GM18511 (cell line): ENCODE measurements around the gene ACAD8.
"Not testable (repeated sequence)": the region's sequence is repeated elsewhere in the genome, so short reads cannot be mapped to it uniquely, and the experiment has no call there.

Experiments used
- ATAC-seq: cut with Tn5 transposase; IDR thresholded peaks from one replicate; pipeline ENCODE4 v1.9.1; 2021; ENCODE audit warnings: mild to moderate bottlenecking, moderate library complexity; ENCODE audit not compliant: unreplicated experiment

ACAD8 gene

DNA sequence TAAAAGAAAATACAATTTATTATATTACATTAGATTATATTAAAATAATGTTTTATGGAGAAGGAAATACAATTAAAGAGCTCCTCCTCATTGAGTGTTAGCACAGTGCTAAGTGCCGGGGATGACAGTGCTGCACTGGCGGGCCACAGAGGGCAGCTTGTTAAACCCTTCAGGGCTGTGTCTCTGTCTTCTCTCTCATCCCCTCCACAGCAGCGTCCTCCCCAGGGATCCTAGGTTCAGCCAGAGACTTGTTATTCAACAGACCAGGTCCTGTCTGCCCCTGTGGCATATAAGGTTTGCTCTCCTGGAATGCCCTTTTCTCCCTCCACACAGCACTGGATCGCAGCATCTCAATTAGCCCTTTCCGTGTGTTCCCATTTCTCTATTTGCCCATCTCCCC, 14.4 kb upstream of the ACAD8 start:
- ATAC-seq = no peak

DNA sequence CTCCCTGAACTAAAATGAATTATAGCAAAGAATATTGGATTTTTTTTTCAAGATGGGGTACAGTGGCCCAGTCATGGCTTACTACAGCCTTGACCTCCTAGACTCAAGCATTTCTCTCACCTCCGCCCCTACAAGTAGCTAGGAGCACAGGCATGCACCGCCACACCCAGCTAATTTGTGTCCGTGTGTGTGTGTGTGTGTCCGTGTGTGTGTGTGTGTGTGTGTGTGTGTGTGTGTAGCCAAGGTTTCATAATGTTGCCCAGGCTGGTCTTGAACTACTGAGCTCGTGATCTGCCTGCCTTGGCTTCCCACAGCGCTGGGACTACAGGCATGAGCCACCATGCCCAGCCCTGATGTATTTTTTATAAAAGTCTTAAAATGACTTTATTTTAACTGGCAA, 12.8 kb upstream of the ACAD8 start:
- ATAC-seq = no peak

DNA sequence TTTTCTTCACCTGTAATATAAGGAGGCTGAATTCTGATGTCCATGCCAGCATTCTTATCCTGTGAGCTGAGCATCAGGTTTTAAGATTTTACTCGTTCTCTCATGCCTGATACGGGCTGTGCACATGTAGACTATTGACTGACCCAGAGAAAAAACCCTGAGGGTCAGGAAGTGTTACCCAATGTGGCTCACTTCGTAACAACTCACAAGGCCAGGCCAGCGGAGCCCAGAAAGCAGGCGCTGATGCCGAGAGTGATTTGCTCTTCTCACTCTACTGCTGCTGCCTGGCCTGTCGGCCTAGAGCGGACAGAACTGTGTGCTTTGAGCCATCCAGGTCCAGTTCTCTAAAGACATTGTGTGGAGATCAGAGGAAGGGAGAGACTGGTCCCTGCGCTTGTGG, 11.0 kb upstream of the ACAD8 start:
- ATAC-seq = no peak

DNA sequence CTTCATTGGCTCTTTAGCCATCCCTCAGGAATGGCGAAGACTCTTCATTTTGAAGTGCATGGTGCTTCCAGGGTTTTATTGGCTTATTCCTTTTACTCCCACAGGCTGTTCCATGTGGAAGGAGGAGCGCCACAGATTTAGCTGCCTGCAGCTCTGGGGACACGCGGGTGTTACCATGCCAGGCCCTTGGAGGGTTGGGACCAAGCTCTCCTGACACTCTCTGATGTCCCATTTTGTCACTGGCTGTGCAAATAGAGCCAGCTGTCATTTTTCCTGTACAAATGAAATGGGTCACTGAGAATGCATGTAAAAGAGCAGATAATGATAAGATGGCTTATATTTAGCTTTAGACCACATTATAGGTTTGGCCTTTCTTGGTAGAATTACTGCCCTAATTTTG, 9.5 kb upstream of the ACAD8 start:
- ATAC-seq = no peak

DNA sequence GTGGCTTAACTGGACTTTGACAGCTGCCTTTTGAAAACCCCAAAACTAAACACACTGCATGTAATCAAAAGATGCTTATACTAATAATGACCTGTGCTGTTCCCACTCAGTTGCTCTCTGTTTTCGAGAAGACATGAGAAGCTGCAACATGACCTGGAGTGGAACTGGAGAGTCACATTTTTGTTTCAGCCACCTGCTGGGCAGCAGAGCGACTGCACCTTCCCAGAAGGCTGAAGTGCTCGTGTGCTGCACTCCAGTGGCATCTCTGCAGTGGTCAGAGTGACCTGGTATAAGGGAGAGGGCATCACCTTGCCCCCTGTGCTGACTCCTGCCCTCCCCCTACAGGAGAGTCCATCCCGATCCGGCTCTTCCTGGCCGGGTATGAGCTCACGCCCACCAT, 8.8 kb upstream of the ACAD8 start:
- ATAC-seq = peak; percentile 89

DNA sequence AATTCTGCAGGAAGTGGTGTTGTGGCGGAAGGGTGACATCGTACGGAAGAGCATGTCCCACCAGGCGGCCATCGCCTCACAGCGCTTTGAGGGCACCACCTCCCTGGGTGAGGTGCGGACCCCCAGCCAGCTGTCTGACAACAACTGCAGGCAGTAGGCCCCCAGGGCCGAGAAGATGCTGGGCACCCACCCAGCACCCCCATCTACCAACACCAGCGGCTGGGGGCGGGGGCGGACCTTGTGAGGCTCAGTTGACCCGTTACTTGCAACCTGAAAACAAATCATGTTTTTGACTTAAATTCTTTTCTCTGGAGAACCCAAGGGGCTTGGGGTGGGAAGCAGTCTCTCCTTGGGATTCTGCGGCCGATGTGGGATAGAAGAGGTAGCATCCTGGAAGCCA, 7.9 kb upstream of the ACAD8 start:
- no peak for ATAC-seq

DNA sequence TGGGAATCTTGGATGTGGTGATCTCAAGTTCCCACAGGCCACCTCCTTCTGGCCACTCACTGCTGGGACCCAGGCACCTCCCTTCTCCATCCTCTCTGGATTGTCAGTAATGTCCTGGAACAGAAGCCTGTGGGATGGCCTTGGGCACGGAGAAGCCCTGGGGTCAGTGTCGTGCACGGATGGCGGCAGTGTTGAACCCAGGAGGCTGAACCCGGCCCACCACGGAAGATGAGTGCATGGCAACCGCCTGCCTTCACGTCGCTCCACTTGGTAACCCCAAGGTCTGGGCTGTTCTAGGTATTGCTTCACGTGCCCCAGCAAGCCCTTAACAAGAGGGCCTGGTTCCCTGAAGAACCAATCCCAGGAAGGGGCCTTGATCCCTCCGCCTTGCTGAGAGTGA, 7.3 kb upstream of the ACAD8 start:
- ATAC-seq = no peak

DNA sequence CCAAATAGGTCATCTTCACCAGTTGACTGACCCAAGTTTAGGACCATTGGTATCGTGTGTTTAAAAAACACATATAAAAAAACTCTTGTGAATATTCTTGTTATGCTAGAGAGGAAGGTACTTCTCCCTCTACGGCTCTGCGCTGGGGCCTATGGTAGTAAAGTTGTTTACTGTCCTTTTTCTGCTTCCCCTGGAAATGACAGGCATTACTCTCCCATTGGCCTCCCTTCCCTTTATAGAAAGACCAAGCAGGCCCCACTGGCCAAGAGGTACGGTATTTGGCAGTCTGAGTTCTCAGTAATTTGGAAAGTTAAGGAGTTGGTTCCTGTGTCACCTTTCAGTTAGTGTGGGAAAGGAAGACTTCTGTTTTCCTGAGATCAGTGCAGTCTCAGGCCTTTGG, 6.7 kb upstream of the ACAD8 start:
- ATAC-seq = no peak

DNA sequence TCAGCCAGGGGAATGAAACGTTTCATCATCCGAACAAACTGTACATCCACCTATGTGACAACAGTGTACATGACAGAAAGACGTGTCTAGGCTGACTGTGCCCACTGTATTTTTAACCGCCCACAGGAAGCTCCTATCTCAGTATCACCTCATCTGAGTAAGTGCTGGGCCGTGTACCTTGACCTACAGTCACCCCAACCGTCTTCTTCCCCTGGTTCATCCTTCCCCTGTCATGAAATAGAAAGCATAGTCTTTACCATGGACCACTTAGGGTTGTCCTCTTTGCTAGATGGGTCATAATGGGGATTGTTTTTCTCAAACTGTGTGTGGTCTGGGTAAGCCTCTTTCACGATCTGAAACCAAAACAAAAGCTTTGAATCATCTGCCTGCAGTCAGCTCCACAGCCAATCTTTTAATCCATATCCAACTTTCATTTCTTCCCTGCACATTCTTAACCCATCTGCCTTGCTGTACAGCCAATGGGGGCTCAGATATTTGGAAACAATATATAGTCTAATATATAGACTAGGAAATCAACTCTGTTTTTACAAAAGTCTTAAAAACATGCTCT, 4.4 kb upstream of the ACAD8 start:
- no peak for ATAC-seq

DNA sequence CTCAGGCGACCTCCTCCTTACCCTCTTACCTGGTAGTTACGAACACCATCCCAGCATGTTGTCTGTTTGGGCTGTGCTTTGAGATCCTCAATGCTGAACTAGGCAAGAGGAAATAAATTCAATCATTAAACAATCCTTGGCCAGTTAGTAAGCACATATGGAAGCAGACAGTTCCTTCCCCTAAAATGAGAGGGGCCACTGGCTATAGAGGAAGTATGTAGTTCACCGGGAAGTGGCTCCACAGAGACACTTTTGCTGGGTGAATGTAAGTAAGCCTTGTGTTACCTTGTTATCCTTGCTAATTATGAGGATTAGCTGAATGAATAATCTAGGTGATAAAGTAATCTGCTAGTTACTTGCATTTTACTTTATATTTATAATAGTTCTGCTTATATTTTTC, 3.1 kb upstream of the ACAD8 start:
- ATAC-seq = no peak

DNA sequence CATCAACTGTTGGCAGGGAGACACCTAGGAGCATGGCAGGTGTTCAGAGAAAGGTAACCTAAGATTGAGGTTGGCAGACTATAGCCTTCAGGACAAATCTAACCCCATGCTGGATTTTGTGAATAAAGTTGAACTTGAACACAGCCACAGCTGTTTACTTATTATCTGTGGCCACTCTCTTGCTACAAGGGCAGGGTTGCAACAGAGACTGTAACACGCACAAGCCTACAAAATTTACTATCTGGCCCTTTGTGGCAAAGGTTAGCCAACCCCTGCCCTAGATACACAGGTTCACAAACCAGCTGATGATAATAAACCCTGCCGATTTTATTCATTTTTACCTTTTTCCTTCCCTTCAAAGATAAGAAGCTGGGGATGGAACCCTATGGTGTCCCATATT, 2.7 kb upstream of the ACAD8 start:
- ATAC-seq = no peak

DNA sequence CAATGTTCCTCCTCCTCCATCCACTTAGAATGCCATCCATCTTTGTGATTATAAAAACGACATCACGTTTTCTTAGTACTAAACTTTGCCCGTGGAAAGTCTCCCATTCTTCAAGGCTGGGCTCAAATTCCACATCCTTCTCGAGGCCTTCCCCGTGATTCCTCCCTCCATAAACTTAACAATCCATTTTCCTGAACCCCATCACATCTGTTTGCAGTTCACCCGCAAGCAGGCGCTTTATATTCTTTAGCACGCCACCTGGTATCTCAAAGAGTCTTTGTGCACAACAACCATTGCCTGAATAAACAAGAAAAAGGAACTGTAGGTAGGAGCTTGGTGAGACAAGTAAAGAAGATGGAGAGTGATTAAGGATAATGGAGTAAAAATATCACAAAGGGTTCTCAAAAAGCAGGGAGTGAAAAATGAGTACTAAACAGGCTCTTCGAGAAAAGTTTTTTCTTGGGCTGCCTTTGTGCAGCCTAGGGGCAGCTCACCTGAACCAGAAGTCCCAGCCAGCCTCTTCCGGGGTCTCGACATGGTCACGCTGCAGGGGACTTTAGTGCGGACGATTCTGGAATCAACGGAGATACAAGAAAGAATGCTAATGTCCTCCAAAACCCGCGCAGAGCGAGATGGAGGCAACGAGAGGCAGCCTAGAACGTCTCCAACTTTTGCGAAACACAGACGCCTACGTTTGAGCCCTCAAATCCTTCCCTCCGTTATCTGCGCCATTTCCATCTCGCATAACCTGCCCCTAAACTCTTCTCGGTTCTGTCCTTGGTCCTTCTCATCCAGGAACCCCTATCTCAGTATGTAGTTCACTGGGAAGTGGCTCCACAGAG, 801 bp upstream of the ACAD8 start:
- peak; percentile 42 for ATAC-seq

DNA sequence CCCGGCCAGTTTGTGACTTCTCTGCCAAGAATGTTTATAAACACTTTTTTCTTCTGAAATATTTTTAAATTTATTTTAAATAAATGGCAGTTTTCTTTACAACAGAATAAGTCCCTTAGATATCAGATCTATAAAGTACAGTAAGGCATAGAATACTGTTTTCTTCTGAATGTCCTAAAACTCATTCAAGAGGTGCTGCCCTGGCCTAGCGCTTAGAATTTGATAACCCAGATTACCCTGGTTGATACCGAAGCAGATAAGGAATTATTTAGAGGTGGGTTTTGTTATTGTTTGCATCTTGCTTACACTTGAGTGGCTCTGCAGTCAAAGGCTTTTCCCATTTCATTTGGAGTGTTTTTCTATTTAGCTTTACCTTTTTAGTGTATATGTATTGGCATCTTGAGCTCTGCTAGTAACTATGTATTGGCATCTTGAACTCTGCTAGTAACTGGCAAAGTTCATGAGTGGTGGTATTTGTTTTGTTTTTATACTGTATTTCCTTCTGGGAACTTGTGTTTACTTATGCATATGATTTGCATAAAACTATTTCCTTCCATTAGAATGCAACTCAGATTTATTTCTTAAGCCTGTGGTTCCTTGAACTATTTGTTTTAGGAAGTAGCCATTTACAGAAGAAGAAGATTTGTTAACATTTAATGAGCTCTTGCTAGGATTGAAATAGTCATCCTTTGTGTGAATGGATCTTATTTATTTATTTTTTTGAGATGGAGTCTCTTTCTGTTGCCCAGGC, 1.2 kb downstream of the ACAD8 start:
- no peak for ATAC-seq

DNA sequence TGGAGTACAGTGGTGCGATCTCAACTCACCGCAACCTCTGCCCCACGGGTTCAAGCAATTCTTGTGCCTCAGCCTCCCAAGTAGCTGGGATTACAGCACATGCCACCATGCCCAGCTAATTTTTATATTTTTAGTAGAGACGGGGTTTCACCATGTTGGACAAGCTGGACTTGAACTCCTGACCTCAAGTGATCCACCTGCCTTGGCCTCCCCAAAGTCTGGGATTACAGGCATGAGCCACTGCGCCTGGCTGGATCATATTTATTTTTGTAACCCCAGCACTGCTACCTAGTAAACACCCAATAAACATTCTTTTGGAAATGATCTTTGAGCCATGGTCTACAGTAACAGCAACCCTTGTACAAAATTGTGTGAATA, 1.8 kb downstream of the ACAD8 start:
- not testable (repeated sequence) for ATAC-seq

DNA sequence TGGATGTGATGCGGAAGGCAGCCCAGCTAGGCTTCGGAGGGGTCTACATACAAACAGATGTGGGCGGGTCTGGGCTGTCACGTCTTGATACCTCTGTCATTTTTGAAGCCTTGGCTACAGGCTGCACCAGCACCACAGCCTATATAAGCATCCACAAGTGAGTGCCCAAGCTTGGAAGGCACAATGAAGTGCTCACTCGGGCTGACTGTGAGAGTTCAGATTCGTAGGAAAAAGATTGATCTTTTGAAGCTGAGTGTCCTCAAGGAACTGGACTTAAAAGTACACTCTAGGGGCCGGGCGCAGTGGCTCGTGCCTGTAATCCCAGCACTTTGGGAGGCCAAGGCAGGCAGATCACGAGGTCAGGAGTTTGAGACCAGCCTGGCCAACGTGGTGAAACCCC, 3.7 kb downstream of the ACAD8 start:
- no peak for ATAC-seq

DNA sequence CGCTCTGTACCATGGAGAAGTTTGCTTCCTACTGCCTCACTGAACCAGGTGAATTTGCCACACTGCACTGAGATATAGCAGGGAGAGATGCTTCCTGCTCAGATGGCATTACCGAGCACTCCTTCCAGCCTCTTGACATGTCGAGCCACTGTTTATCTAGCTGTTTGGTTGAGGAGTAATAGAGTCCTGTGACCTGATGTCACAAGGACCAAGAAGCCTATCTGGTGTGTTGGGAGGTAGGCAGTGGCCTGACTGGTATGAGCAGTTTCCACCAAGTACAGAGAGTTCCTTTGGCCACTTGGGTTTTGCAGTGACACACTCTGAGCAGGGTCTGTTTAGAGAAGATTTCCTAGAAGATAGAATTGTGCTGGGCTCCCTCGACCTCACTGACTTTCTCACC, 5.2 kb downstream of the ACAD8 start:
- ATAC-seq = no peak

DNA sequence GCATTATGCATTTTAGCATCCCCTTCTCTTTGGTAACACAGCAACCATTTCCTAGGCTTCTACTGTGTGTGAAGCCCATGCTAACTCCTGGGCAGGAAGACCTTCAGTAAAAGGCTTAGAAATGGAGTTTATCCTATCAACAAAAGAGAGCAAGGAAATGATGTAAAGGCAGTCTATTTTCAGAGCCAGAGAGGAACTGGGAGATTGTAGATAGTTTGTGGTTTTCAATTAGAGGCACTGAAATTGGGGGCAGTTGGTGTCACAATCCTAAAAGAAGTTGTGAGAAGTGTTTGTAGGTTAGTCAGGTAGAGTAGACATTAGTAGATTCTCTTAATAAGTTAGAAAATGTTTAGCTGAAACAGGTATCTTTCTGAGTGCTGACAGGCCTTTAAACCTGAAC, 7.1 kb downstream of the ACAD8 start:
- ATAC-seq = no peak

DNA sequence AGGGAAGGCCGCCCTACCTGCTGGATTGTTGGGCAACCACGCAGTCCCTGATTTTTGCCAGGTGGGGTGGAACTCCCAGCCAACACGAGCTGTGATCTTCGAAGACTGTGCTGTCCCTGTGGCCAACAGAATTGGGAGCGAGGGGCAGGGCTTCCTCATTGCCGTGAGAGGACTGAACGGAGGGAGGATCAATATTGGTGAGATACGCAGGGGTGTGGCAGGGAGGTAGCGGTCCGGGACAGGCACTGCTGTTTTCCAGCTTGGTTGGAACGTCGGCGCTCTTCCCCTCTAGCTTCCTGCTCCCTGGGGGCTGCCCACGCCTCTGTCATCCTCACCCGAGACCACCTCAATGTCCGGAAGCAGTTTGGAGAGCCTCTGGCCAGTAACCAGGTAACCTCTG, 7.6 kb downstream of the ACAD8 start:
- ATAC-seq = no peak

DNA sequence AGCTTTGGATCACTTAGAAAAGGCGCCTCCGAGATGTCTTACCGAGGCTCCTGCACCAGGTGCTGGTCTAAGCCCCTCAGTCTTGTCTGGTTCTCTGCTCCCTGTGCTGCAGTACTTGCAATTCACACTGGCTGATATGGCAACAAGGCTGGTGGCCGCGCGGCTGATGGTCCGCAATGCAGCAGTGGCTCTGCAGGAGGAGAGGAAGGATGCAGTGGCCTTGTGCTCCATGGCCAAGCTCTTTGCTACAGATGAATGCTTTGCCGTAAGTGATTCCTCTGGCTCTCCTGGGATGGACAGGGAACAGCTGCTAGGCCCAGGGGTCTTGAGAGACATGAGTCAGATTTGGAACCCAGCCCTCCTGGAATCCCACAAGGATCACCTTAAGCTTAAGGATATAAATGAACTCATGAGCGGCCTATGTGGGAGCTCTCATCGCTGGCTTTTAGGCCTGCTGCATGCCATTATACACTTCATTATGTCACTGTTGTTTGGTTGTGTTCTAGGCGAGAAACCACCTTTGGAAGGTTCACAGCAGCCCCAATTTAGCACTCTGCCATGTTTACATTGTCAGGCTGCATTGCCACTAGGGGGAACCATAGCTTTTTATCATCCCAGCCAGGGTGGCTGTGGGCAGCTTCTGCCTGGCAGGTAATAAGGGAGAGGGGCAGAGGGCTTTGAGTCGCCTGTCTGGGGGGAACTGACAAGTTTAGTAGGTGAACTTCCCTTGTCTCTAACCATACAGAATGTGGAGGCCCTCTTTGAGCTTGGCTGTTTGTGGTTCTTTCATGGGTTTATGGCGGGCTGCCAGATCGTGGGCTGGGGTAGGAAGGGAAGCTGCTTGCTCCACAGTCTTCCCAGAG, 8.5 kb downstream of the ACAD8 start:
- peak; percentile 63 for ATAC-seq

DNA sequence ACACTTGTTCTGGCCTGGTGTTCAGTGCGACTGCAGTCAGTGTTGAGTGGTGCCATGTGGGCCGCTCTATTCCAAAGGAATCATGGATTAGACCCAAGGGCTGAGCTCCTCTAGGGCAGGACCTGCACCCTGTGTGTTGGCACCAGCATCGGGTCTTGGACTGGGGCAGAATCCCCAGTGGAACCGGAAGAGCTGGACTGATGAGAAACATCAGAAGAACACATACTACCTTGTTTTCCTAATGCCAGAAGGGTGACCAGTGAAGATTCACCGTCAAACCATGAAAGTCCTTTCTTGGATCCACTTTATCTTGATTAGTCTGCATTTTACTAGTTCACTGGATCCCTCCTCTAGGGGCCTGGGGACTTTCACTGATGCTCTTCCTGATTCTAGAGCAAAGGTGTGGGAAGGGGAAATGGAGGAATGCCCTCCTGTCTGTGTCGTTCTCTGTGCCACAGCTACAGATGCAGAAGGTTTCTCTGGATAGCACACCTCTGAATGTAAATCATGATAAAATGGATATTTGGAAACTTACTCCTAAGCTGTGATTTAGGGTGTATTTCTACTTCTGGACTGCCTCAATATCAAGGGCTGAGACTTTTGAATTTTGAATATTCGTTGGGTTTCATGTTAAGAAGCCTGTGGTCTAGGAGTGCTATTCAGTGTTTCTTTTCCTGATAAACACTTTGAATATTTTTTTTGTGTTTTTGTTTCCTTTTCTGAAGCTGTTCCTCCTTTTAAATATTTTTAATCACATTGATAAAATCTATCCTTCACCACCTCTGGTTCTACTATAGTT, 11.8 kb downstream of the ACAD8 start:
- ATAC-seq = no peak
